ENCODE results near the gene DHX30. TPM values are rescaled to one million over a fixed set of nuclear protein-coding genes. Genes with fewer than 3 reads are reported as not detected.
A peak's percentile ranks its signal among the peaks of the same experiment; 100 is the strongest.
"Not testable (repeated sequence)": the region's sequence is repeated elsewhere in the genome, so short reads cannot be mapped to it uniquely, and the experiment has no call there.

DHX30 gene
- total RNA-seq, 1 donor from 2014 or later: 53.2 TPM

DNA sequence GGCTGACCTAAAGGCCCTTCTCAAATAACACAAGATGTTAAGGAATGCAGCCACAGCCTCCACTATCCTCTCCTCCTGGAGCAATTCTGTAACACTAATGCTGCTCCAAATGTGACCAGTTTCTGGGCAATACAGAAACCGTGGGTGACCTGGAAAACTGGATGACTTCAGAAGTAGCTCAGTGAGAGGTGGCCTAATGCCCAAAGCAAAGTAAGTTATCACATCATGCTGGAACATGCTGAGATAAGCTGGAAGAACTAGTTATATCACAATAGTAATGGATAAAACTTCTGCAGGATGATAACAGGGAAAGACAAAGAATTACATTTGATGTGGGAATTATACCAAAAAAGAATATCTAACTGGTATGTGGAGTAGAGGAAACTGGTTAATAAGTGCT, 72.0 kb downstream of the DHX30 start:
- peaks cover 21% of the 10 kb centered on the region for H3K36me3 ChIP-seq (ENCODE audit: control insufficient read depth, insufficient read depth, low read length)
- TF ChIP-seq, protein P1, sequence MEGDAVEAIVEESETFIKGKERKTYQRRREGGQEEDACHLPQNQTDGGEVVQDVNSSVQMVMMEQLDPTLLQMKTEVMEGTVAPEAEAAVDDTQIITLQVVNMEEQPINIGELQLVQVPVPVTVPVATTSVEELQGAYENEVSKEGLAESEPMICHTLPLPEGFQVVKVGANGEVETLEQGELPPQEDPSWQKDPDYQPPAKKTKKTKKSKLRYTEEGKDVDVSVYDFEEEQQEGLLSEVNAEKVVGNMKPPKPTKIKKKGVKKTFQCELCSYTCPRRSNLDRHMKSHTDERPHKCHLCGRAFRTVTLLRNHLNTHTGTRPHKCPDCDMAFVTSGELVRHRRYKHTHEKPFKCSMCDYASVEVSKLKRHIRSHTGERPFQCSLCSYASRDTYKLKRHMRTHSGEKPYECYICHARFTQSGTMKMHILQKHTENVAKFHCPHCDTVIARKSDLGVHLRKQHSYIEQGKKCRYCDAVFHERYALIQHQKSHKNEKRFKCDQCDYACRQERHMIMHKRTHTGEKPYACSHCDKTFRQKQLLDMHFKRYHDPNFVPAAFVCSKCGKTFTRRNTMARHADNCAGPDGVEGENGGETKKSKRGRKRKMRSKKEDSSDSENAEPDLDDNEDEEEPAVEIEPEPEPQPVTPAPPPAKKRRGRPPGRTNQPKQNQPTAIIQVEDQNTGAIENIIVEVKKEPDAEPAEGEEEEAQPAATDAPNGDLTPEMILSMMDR (IDR thresholded peaks at IDR 0.05; ENCODE audit: insufficient read depth, low read length, severe bottlenecking): no peak
- DNase-seq (ENCODE audit: low read depth): peak; percentile 87
- FAIRE-seq: no peak
- no peak overlapping the region for H3K4me3 ChIP-seq (ENCODE audit: low read depth, low read length)
- H3K27me3 ChIP-seq (ENCODE audit: control insufficient read depth, insufficient read depth, low read length): no peaks in the 10 kb centered on the region

DNA sequence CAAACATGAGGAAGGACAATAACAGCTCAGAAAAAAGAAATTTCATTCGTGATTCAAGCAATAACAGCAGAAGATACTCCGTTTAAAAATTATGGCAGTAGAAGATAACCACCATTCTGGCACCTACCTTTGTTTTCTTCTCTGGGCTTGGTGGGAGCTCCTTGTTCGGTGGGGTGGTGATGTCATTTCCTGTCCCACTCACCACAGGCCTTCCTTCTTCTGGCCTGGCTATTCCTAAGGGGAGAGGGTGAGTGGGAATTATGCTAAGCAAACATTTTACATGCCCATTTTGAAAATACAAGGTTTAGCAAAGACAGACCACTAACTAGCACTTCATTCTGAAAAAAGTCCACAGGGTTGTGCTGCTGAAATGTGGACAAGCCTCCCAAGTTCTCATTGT, 74.4 kb downstream of the DHX30 start:
- Histone ChIP-seq H3K36me3 (ENCODE audit: control insufficient read depth, insufficient read depth, low read length) (peaks cover 13% of the 10 kb centered on the region), H3K27me3 (ENCODE audit: control insufficient read depth, insufficient read depth, low read length) (no peaks in the 10 kb centered on the region), H3K4me3 (ENCODE audit: low read depth, low read length) (no peak overlapping the region)
- DNase-seq (ENCODE audit: low read depth) (peak; percentile 25), FAIRE-seq (no peak)
- TF ChIP-seq, protein P1 (IDR thresholded peaks at IDR 0.05; ENCODE audit: insufficient read depth, low read length, severe bottlenecking): no peak

DNA sequence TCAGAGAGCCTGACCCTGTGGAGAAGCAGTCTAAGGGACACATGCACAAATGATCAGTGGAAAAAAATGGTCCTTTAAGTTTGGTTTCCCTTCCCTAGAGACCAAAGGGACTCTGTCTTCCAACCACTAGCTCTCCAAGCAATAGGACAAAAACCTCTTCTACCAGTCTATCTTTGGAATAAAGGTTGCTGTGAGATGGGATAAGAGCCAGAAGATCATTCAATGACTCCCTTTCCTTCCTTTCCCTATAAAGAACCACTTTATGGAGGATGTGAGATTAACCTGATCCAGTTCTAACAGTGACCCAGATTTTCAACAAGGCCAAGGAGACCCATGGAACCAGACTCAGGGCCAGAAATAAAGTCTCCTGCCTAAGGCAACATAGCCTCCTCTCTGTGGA, 74.8 kb downstream of the DHX30 start:
- FAIRE-seq (no peak), DNase-seq (ENCODE audit: low read depth) (no peak)
- H3K27me3 ChIP-seq (ENCODE audit: control insufficient read depth, insufficient read depth, low read length): no peaks in the 10 kb centered on the region
- H3K36me3 ChIP-seq (ENCODE audit: control insufficient read depth, insufficient read depth, low read length): peaks cover 12% of the 10 kb centered on the region
- TF ChIP-seq, protein P1 (IDR thresholded peaks at IDR 0.05; ENCODE audit: insufficient read depth, low read length, severe bottlenecking): no peak
- H3K4me3 ChIP-seq (ENCODE audit: low read depth, low read length): no peak overlapping the region

DNA sequence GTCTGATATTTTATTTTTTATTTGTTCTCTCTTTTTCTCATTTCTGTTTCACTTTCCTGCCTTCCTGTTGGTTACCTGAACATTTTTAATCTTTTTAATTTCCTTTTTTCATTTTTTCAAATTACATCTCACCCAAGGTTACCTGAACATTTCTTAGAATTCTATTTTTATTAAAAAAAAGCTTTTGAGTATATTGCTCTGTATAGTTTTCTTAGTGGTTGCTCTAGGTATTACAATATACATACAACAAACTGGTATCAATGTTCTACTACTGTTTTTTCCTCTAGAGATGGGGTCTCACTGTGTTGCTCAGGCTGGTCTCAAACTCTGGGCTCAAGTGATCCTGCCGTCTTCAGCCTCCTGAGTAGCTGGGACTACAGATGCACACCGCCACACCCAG, 79.4 kb downstream of the DHX30 start:
- TF ChIP-seq, protein P1 (IDR thresholded peaks at IDR 0.05; ENCODE audit: insufficient read depth, low read length, severe bottlenecking): no peak
- no peak overlapping the region for H3K4me3 ChIP-seq (ENCODE audit: low read depth, low read length)
- FAIRE-seq (no peak), DNase-seq (ENCODE audit: low read depth) (no peak)
- peaks cover 5% of the 10 kb centered on the region for H3K36me3 ChIP-seq (ENCODE audit: control insufficient read depth, insufficient read depth, low read length)
- no peaks in the 10 kb centered on the region for H3K27me3 ChIP-seq (ENCODE audit: control insufficient read depth, insufficient read depth, low read length)

DNA sequence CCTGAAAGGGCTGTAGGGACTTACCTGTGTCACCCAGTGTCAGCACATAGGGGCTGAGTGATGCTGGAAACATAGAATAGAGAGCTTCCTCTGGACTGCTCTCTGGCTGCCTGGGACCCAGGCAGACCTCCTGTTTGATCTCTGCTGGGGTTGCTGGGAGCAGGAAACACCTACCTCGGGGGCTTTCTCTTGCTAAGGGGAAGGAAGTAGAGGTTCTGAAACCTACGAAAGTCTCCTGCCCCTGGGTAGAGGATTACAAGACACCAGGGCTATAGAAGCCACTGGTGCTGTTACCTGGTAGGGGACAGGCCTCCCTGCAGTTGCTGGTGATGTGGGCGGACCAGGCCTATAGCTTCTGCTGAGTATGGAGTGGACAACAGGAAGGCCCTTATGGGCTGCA, 81.7 kb downstream of the DHX30 start:
- Histone ChIP-seq H3K27me3 (ENCODE audit: control insufficient read depth, insufficient read depth, low read length) (no peaks in the 10 kb centered on the region), H3K4me3 (ENCODE audit: low read depth, low read length) (no peak overlapping the region), H3K36me3 (ENCODE audit: control insufficient read depth, insufficient read depth, low read length) (peaks cover 4% of the 10 kb centered on the region)
- FAIRE-seq (no peak), DNase-seq (ENCODE audit: low read depth) (no peak)
- TF ChIP-seq, protein P1 (IDR thresholded peaks at IDR 0.05; ENCODE audit: insufficient read depth, low read length, severe bottlenecking): no peak

DNA sequence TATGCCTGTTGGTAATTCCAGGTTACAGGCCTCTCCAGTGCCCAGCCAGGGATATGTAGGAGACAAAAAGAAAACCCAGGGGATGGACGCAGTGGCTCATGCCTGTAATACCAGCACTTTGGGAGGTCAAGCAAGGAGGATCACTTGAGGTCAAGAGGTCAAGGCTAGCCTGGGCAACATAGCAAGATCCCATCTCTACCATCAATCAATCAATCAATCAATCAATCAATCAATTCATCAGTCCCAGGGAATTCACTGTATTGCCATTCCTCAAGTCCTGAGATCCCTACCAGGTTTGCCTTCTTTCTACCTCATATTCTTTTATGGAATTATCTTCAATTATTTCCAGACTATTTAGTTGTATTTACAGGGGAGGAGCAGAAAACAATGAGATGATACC, 82.2 kb downstream of the DHX30 start:
- DNase-seq (ENCODE audit: low read depth) (no peak), FAIRE-seq (no peak)
- TF ChIP-seq, protein P1 (IDR thresholded peaks at IDR 0.05; ENCODE audit: insufficient read depth, low read length, severe bottlenecking): no peak
- H3K27me3 ChIP-seq (ENCODE audit: control insufficient read depth, insufficient read depth, low read length): no peaks in the 10 kb centered on the region
- no peak overlapping the region for H3K4me3 ChIP-seq (ENCODE audit: low read depth, low read length)
- H3K36me3 ChIP-seq (ENCODE audit: control insufficient read depth, insufficient read depth, low read length): peaks cover 6% of the 10 kb centered on the region

DNA sequence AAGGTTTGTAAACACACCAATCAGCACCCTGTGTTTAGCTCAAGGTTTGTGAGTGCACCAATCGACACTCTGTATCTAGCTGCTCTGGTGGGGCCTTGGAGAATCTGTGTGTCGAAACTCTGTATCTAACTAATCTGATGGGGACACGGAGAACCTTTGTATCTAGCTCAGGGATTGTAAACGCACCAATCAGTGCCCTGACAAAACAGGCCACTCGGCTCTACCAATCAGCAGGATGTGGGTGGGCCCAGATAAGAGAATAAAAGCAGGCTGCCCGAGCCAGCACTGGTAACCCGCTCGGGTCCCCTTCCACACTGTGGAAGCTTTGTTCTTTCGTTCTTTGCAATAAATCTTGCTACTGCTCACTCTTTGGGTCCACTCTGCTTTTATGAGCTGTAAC, 85.1 kb downstream of the DHX30 start:
- not testable (repeated sequence) for H3K4me3 ChIP-seq (ENCODE audit: low read depth, low read length); DNase-seq (ENCODE audit: low read depth); FAIRE-seq; H3K27me3 ChIP-seq (ENCODE audit: control insufficient read depth, insufficient read depth, low read length)
- peaks cover 12% of the 10 kb centered on the region for H3K36me3 ChIP-seq (ENCODE audit: control insufficient read depth, insufficient read depth, low read length)
